Activated T-helper 9 cell treated with anti-CD3 and anti-CD28 coated beads, Interleukin-2, amount 50 U/mL, for 16 hours (primary cell): ENCODE measurements around the gene STAT3.
"Not testable (repeated sequence)": the region's sequence is repeated elsewhere in the genome, so short reads cannot be mapped to it uniquely, and the experiment has no call there.

ENCODE experiments used
- DNase-seq: peaks from one replicate; pipeline ENCODE4 v3.0.0-alpha.2; 2020; ENCODE audit warnings: low read depth

The STAT3 gene

GRCh38 chr17:42348104-42348503, 40.1 kb downstream of the STAT3 start:
- DNase-seq = no peak

- DNase-seq = no peak
These were observed 40.6 kb downstream of the STAT3 start for GRCh38 chr17:42347606-42348005.

GRCh38 chr17:42347198-42347597, 41.0 kb downstream of the STAT3 start:
- DNase-seq = no peak

- DNase-seq = no peak
These were observed 41.8 kb downstream of the STAT3 start for GRCh38 chr17:42346481-42346880.

GRCh38 chr17:42345396-42346073, 42.7 kb downstream of the STAT3 start:
- DNase-seq = no peak

- peak; percentile 24 for DNase-seq
These were observed 45.8 kb downstream of the STAT3 start for GRCh38 chr17:42342242-42343008.

GRCh38 chr17:42341568-42341967, 46.7 kb downstream of the STAT3 start:
- no peak for DNase-seq

- DNase-seq = peak; percentile 19
These were observed 47.5 kb downstream of the STAT3 start for GRCh38 chr17:42340691-42341127.

GRCh38 chr17:42339221-42339620, 49.0 kb downstream of the STAT3 start:
- DNase-seq = no peak

- no peak for DNase-seq
These were observed 49.7 kb downstream of the STAT3 start for GRCh38 chr17:42338427-42338985.

- peak; percentile 71 for DNase-seq
These were observed 50.8 kb downstream of the STAT3 start for GRCh38 chr17:42337442-42337841.

- no peak for DNase-seq
These were observed 53.6 kb downstream of the STAT3 start for GRCh38 chr17:42334677-42335076.

GRCh38 chr17:42333053-42333452, 55.2 kb downstream of the STAT3 start:
- no peak for DNase-seq

- no peak for DNase-seq
These were observed 58.9 kb downstream of the STAT3 start for GRCh38 chr17:42329025-42329976.

- no peak for DNase-seq
These were observed 63.2 kb downstream of the STAT3 start for GRCh38 chr17:42325026-42325425.

GRCh38 chr17:42323268-42323773, 64.9 kb downstream of the STAT3 start:
- no peak for DNase-seq

GRCh38 chr17:42322382-42323267, 65.6 kb downstream of the STAT3 start:
- peak; percentile 91 for DNase-seq

- no peak for DNase-seq
These were observed 66.7 kb downstream of the STAT3 start for GRCh38 chr17:42321555-42321954.

GRCh38 chr17:42317967-42318366, 70.3 kb downstream of the STAT3 start:
- DNase-seq = not testable (repeated sequence)

GRCh38 chr17:42317266-42317845, 70.9 kb downstream of the STAT3 start:
- no peak for DNase-seq
